NT2/D1 (cell line): Measurements from ENCODE around the gene PMIS2.

ENCODE experiments used
- YY1 ChIP-seq: IDR thresholded peaks from 2 replicates; pipeline ENCODE4 v1.6.1; 2011; ENCODE audit not compliant: insufficient read length, insufficient read depth
- ZNF274 ChIP-seq: IDR thresholded peaks from 2 replicates; pipeline ENCODE4 v1.6.1; 2011; ENCODE audit warnings: mild to moderate bottlenecking, low read depth, low read length

DNA sequence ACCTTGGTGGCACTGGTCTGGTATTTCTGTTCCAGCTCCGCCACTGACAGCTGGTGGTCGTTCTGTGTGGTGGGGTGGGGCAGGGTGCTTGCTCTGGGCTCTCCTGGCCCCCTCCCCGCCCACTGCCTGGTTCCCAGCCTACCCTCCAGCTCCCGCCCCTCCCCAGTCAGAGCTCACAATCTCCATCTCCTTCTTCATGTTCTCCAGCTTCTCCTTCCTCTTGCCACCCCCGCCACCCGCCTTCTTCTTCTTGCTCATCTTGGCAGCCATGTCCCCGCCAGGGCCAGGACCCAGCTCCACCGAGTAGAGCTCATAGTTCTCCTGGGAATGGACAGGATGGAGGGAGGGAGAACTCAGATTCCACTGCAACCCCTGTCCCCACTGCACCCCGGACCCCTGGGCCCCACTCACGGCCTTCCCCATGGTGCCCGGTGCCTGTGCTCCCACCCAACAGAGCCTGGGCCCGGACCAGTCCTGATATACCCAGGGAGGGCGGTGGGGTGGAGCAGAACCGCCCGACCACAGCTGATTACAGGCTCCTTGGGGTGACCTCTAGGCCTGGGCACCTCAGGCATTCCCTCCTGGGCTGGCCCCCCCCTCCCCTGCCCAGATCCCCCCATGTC, 22.7 kb upstream of the PMIS2 start, which contains the start of gene ATP4A:
- TF ChIP-seq YY1: no peak
- TF ChIP-seq ZNF274: no peak
